Suprapubic skin (tissue), 4 donors: ENCODE measurements around the gene MRPL50. TPM values are rescaled to one million over a fixed set of nuclear protein-coding genes. Genes with fewer than 3 reads are reported as not detected.

Source experiments
- DNase-seq, 2 donors: peaks; one replicate each; pipeline ENCODE4 v3.0.0-alpha.2; 2019; ENCODE audit warnings: low spot score in 2 of 2
- H3K27ac ChIP-seq: fragments of 200-600 bp; sonication (generic); one replicate; pipeline ENCODE4 v1.5.1; 2019
- H3K27me3 ChIP-seq: fragments of 200-600 bp; sonication (generic); one replicate; pipeline ENCODE4 v1.5.1; 2019
- H3K36me3 ChIP-seq: fragments of 200-600 bp; sonication (generic); one replicate; pipeline ENCODE4 v1.5.1; 2019
- H3K4me1 ChIP-seq: fragments of 200-600 bp; sonication (generic); one replicate; pipeline ENCODE4 v1.5.1; 2019
- H3K4me3 ChIP-seq: fragments of 200-600 bp; sonication (generic); one replicate; pipeline ENCODE4 v1.5.1; 2019; ENCODE audit warnings: mild to moderate bottlenecking
- H3K9me3 ChIP-seq: fragments of 200-600 bp; sonication (generic); one replicate; pipeline ENCODE4 v1.5.1; 2019
- EP300 ChIP-seq: sonication (generic); formaldehyde crosslinking; IDR thresholded peaks from one replicate; pipeline ENCODE4 v1.6.1; 2017; ENCODE audit warnings: antibody characterized with exemption
- POLR2A ChIP-seq, 2 donors: fragments of 450-650 bp; IDR thresholded peaks; one replicate each; pipeline ENCODE4 v1.6.1; 2017; ENCODE audit warnings: antibody characterized with exemption in 2 of 2, mild to moderate bottlenecking in 2 of 2, moderate library complexity in 2 of 2
- POLR2AphosphoS5 ChIP-seq, 3 donors: sonication (generic); formaldehyde crosslinking; IDR thresholded peaks; one replicate each; pipeline ENCODE4 v1.6.1; 2017; ENCODE audit warnings: antibody characterized with exemption in 3 of 3
- WGBS: methylation state at CpG from one replicate; pipeline ENCODE4 v1.1.5; 2018; 5-methylcytosine and 5-hydroxymethylcytosine counted together
- total RNA-seq, 4 donors: library from RNA; depleted of rRNA; stranded (reverse); fragments of >200 nt; gene quantifications; one replicate each; pipeline ENCODE4 v1.1.0, GENCODE V29; 2016
- TF ChIP-seq, protein P1 (sequence below), 2 donors: fragments of 200-600 bp in 1 of 2; fragments of 450-650 bp in 1 of 2; sonication (generic) in 1 of 2; IDR thresholded peaks; one replicate each; pipeline ENCODE4 v1.5.1; 2016 to 2019; ENCODE audit warnings: antibody characterized with exemption in 2 of 2, mild to moderate bottlenecking in 1 of 2, moderate library complexity in 1 of 2

Gene MRPL50
- total RNA-seq, 4 donors from 2014 or later = 6.8 to 13.0 (median 11.2) TPM

GRCh38 chr9:101352892-101353463, 45.4 kb downstream of the MRPL50 start:
- TF ChIP-seq, protein P1, sequence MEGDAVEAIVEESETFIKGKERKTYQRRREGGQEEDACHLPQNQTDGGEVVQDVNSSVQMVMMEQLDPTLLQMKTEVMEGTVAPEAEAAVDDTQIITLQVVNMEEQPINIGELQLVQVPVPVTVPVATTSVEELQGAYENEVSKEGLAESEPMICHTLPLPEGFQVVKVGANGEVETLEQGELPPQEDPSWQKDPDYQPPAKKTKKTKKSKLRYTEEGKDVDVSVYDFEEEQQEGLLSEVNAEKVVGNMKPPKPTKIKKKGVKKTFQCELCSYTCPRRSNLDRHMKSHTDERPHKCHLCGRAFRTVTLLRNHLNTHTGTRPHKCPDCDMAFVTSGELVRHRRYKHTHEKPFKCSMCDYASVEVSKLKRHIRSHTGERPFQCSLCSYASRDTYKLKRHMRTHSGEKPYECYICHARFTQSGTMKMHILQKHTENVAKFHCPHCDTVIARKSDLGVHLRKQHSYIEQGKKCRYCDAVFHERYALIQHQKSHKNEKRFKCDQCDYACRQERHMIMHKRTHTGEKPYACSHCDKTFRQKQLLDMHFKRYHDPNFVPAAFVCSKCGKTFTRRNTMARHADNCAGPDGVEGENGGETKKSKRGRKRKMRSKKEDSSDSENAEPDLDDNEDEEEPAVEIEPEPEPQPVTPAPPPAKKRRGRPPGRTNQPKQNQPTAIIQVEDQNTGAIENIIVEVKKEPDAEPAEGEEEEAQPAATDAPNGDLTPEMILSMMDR (IDR thresholded peaks at IDR 0.05) = no peak
- TF ChIP-seq POLR2A (IDR thresholded peaks at IDR 0.05) (no peak), POLR2AphosphoS5 (IDR thresholded peaks at IDR 0.05) (no peak), EP300 (no peak)

GRCh38 chr9:101350285-101350684, 48.1 kb downstream of the MRPL50 start:
- Histone ChIP-seq H3K9me3 (no peaks in the 10 kb centered on the region), H3K4me3 (no peak overlapping the region), H3K27me3 (no peaks in the 10 kb centered on the region), H3K4me1 (no peaks in the 10 kb centered on the region), H3K36me3 (no peaks in the 10 kb centered on the region), H3K27ac (no peak overlapping the region)
- 86% methylated on average over 1 of the region's 1 CpG for WGBS
- DNase-seq = no peak
- TF ChIP-seq POLR2AphosphoS5 (IDR thresholded peaks at IDR 0.05) (no peak), EP300 (no peak), POLR2A (IDR thresholded peaks at IDR 0.05) (no peak)
- TF ChIP-seq, protein P1 (IDR thresholded peaks at IDR 0.05) = no peak

More at GRCh38 chr9:101352892-101353463, 45.4 kb downstream of the MRPL50 start:
- no peaks in the 10 kb centered on the region for H3K9me3 ChIP-seq
- DNase-seq = no peak
- no peak overlapping the region for H3K27ac ChIP-seq
- no peaks in the 10 kb centered on the region for H3K36me3 ChIP-seq
- 76% methylated on average over 6 of the region's 6 CpGs for WGBS
- no peaks in the 10 kb centered on the region for H3K4me1 ChIP-seq
- no peak overlapping the region for H3K4me3 ChIP-seq
- H3K27me3 ChIP-seq = no peaks in the 10 kb centered on the region

- no peak overlapping the region for H3K27ac ChIP-seq
- H3K27me3 ChIP-seq = peaks cover 3% of the 10 kb centered on the region
- no peaks in the 10 kb centered on the region for H3K36me3 ChIP-seq
- TF ChIP-seq, protein P1 (IDR thresholded peaks at IDR 0.05) = no peak
- no peak for TF ChIP-seq POLR2A (IDR thresholded peaks at IDR 0.05)
- no peak for TF ChIP-seq POLR2AphosphoS5 (IDR thresholded peaks at IDR 0.05)
- no peak for TF ChIP-seq EP300
- H3K4me1 ChIP-seq = no peaks in the 10 kb centered on the region
- 83% methylated on average over 1 of the region's 1 CpG for WGBS
- no peak overlapping the region for H3K4me3 ChIP-seq
- H3K9me3 ChIP-seq = no peaks in the 10 kb centered on the region
- DNase-seq = no peak
Measured at GRCh38 chr9:101342595-101342994, 55.8 kb downstream of the MRPL50 start.

- no peaks in the 10 kb centered on the region for H3K4me1 ChIP-seq
- H3K27me3 ChIP-seq = peaks cover 3% of the 10 kb centered on the region
- H3K4me3 ChIP-seq = no peak overlapping the region
- DNase-seq = no peak
- TF ChIP-seq, protein P1 (IDR thresholded peaks at IDR 0.05) = no peak
- no peak for TF ChIP-seq EP300
- no peak for TF ChIP-seq POLR2AphosphoS5 (IDR thresholded peaks at IDR 0.05)
- TF ChIP-seq POLR2A (IDR thresholded peaks at IDR 0.05) = no peak
- no peaks in the 10 kb centered on the region for H3K9me3 ChIP-seq
- no peaks in the 10 kb centered on the region for H3K36me3 ChIP-seq
- no peak overlapping the region for H3K27ac ChIP-seq
Measured at GRCh38 chr9:101341958-101342357, 56.5 kb downstream of the MRPL50 start.

Other genes starting within 250 kb of the MRPL50 start
- 1 to 10 TPM in 1 of 4 donors, not detected in 3; 2.3 TPM for gene BAAT, start 13.6 kb downstream of the MRPL50 start, total RNA-seq
- gene ZNF189, start 233 bp upstream of the MRPL50 start, total RNA-seq = 10 to 100 TPM in 2 of 4 donors, 1 to 10 TPM in 2; 6.1 to 14.9 (median 10.2) TPM
- 10 to 100 TPM in 1 of 4 donors, 1 to 10 TPM in 3; 1.1 to 43.3 (median 2.0) TPM for gene ALDOB, start 37.2 kb upstream of the MRPL50 start, total RNA-seq
- gene RNF20, start 135.2 kb upstream of the MRPL50 start, total RNA-seq = 10 to 100 TPM; 16.0 to 24.1 (median 22.3) TPM
- not detected for gene PPP3R2, start 196.4 kb upstream of the MRPL50 start, total RNA-seq